OCI-LY1 (cell line): ENCODE data around the gene TDRD10.

Experiments used
- H2AFZ ChIP-seq: fragments of 200-600 bp; sonication (generic), shearing (Covaris generic); 2 replicates; pipeline ENCODE4 v1.6.0; 2014; ENCODE audit warnings: antibody characterized with exemption, mild to moderate bottlenecking, low read length
- H3F3A ChIP-seq: fragments of 200-600 bp; sonication (generic), shearing (Covaris generic); 2 replicates; pipeline ENCODE4 v1.6.0; 2014; ENCODE audit warnings: mild to moderate bottlenecking, antibody characterized with exemption, low read length, moderate library complexity; ENCODE audit not compliant: insufficient read depth
- H3K27ac ChIP-seq: fragments of 200-600 bp; sonication (generic); 2 replicates; pipeline ENCODE4 v1.5.1; 2014; ENCODE audit warnings: low read length, mixed run types, mild to moderate bottlenecking, low read depth; ENCODE audit not compliant: poor library complexity, severe bottlenecking
- H3K27me3 ChIP-seq: fragments of 200-600 bp; sonication (generic); 2 replicates; pipeline ENCODE4 v1.6.0; 2014; ENCODE audit warnings: antibody characterized with exemption, mild to moderate bottlenecking, low read length, moderate library complexity; ENCODE audit not compliant: insufficient read depth
- H3K36me3 ChIP-seq: fragments of 200-600 bp; sonication (generic); 2 replicates; pipeline ENCODE4 v1.6.1; 2014; ENCODE audit warnings: mild to moderate bottlenecking, antibody characterized with exemption, low read length, moderate library complexity, mixed read lengths; ENCODE audit not compliant: insufficient read depth
- H3K4me1 ChIP-seq: fragments of 200-600 bp; sonication (generic); 2 replicates; pipeline ENCODE4 v1.5.1; 2014; ENCODE audit warnings: mild to moderate bottlenecking, low read length, moderate library complexity; ENCODE audit not compliant: insufficient read depth, severe bottlenecking
- H3K4me2 ChIP-seq: fragments of 200-600 bp; sonication (generic), shearing (Covaris generic); 2 replicates; pipeline ENCODE4 v1.6.1; 2014; ENCODE audit warnings: low read length
- H3K4me3 ChIP-seq: fragments of 200-600 bp; sonication (generic); 2 replicates; pipeline ENCODE4 v1.5.1; 2014; ENCODE audit warnings: low read length, low read depth, mild to moderate bottlenecking, mixed read lengths; ENCODE audit not compliant: poor library complexity, severe bottlenecking
- H3K79me2 ChIP-seq: fragments of 200-600 bp; shearing (Covaris generic); 2 replicates; pipeline ENCODE4 v1.6.1; 2016; ENCODE audit warnings: mixed run types, low read length, mixed read lengths; ENCODE audit not compliant: insufficient read depth
- H3K9ac ChIP-seq: fragments of 200-600 bp; sonication (generic), shearing (Covaris generic); 2 replicates; pipeline ENCODE4 v1.6.1; 2014; ENCODE audit warnings: mild to moderate bottlenecking, low read length, mixed read lengths
- H3K9me2 ChIP-seq: fragments of 200-600 bp; sonication (generic), shearing (Covaris generic); 2 replicates; pipeline ENCODE4 v1.6.1; 2014; ENCODE audit warnings: low read depth, mild to moderate bottlenecking, low read length, mixed read lengths
- H3K9me3 ChIP-seq: fragments of 200-600 bp; shearing (Covaris generic); 2 replicates; pipeline ENCODE4 v1.6.1; 2014; ENCODE audit warnings: low read length, mixed read lengths
- H4K20me1 ChIP-seq: fragments of 200-600 bp; sonication (generic), shearing (Covaris generic); 2 replicates; pipeline ENCODE4 v1.6.0; 2016; ENCODE audit warnings: mild to moderate bottlenecking, low read length; ENCODE audit not compliant: insufficient read depth
- CTCF ChIP-seq: fragments of 200-600 bp; sonication (generic), shearing (Covaris generic); IDR thresholded peaks from 2 replicates; pipeline ENCODE4 v1.5.1; 2017; ENCODE audit warnings: mild to moderate bottlenecking, antibody characterized with exemption, low read length, moderate library complexity, mixed read lengths
- EZH2 ChIP-seq: fragments of 200-600 bp; sonication (generic), shearing (Covaris generic); IDR thresholded peaks from 2 replicates; pipeline ENCODE4 v1.8.0; 2017; ENCODE audit warnings: borderline replicate concordance, mixed run types, mild to moderate bottlenecking, antibody characterized with exemption, low read length, moderate library complexity, mixed read lengths

The TDRD10 gene

GRCh38 chr1:154500533-154500932 lies 1.5 kb upstream of the TDRD10 start:
- no peaks in the 10 kb centered on the region for H3K9me2 ChIP-seq
- H4K20me1 ChIP-seq, result no peaks in the 10 kb centered on the region
- H3K79me2 ChIP-seq, result no peaks in the 10 kb centered on the region
- peaks cover 21% of the 10 kb centered on the region for H3K4me1 ChIP-seq
- no peak overlapping the region for H3K27ac ChIP-seq
- H3K27me3 ChIP-seq, result peaks cover 22% of the 10 kb centered on the region
- H3K9ac ChIP-seq, result no peak overlapping the region
- TF ChIP-seq EZH2 (no peak), CTCF (no peak)
- H3K9me3 ChIP-seq, result no peaks in the 10 kb centered on the region
- no peaks in the 10 kb centered on the region for H3F3A ChIP-seq
- no peak overlapping the region for H3K4me2 ChIP-seq
- no peak overlapping the region for H2AFZ ChIP-seq
- H3K4me3 ChIP-seq, result no peak overlapping the region
- no peaks in the 10 kb centered on the region for H3K36me3 ChIP-seq

- Histone ChIP-seq H3K4me1 (peaks cover 11% of the 10 kb centered on the region), H3K4me3 (no peak overlapping the region)
Observed at GRCh38 chr1:154501423-154502065, 475 bp upstream of the TDRD10 start.

GRCh38 chr1:154502744-154503115 lies 711 bp downstream of the TDRD10 start:
- H4K20me1 ChIP-seq, result no peaks in the 10 kb centered on the region
- no peak overlapping the region for H3K4me3 ChIP-seq

More at GRCh38 chr1:154501423-154502065, 475 bp upstream of the TDRD10 start:
- Histone ChIP-seq H3K79me2 (no peaks in the 10 kb centered on the region), H3K9me2 (no peaks in the 10 kb centered on the region), H3K27me3 (peaks cover 22% of the 10 kb centered on the region), H3K9me3 (no peaks in the 10 kb centered on the region), H3K27ac (no peak overlapping the region), H4K20me1 (no peaks in the 10 kb centered on the region), H3K4me2 (no peak overlapping the region), H2AFZ (no peak overlapping the region), H3F3A (no peaks in the 10 kb centered on the region), H3K9ac (no peak overlapping the region), H3K36me3 (no peaks in the 10 kb centered on the region)
- TF ChIP-seq CTCF, result no peak
- TF ChIP-seq EZH2, result no peak

GRCh38 chr1:154503898-154504297 lies 1.9 kb downstream of the TDRD10 start:
- Histone ChIP-seq H3K79me2 (no peaks in the 10 kb centered on the region), H3K9me2 (no peaks in the 10 kb centered on the region), H3K9ac (no peak overlapping the region), H4K20me1 (no peaks in the 10 kb centered on the region), H2AFZ (no peak overlapping the region), H3K27ac (no peak overlapping the region), H3K27me3 (peaks cover 31% of the 10 kb centered on the region), H3K4me3 (no peak overlapping the region), H3K4me2 (no peak overlapping the region), H3K36me3 (no peaks in the 10 kb centered on the region), H3K9me3 (no peaks in the 10 kb centered on the region), H3K4me1 (peaks cover 4% of the 10 kb centered on the region), H3F3A (no peaks in the 10 kb centered on the region)
- no peak for TF ChIP-seq EZH2
- no peak for TF ChIP-seq CTCF

More at GRCh38 chr1:154502744-154503115, 711 bp downstream of the TDRD10 start:
- H3K27me3 ChIP-seq, result peaks cover 29% of the 10 kb centered on the region
- no peaks in the 10 kb centered on the region for H3K79me2 ChIP-seq
- no peaks in the 10 kb centered on the region for H3K9me2 ChIP-seq
- H3F3A ChIP-seq, result no peaks in the 10 kb centered on the region
- no peaks in the 10 kb centered on the region for H3K36me3 ChIP-seq
- TF ChIP-seq EZH2, result no peak
- H3K4me2 ChIP-seq, result no peak overlapping the region
- H3K9me3 ChIP-seq, result no peaks in the 10 kb centered on the region
- peaks cover 4% of the 10 kb centered on the region for H3K4me1 ChIP-seq
- no peak overlapping the region for H2AFZ ChIP-seq
- no peak overlapping the region for H3K27ac ChIP-seq
- no peak overlapping the region for H3K9ac ChIP-seq
